Measurements from ENCODE around the gene MYBPC2. TPM values are rescaled to one million over a fixed set of nuclear protein-coding genes. Genes with fewer than 3 reads are reported as not detected.

Gene MYBPC2
- total RNA-seq, 1 experiment from 2014 or later = not detected

GRCh38 chr19:50501186-50501567, 68.5 kb downstream of the MYBPC2 start:
- ATAC-seq = no peak; the same call in 1 of the 2 replicates
- POLR2A ChIA-PET (ENCODE audit: unreplicated experiment) = no interaction called here
- no peak for DNase-seq

GRCh38 chr19:50501568-50502475, 69.1 kb downstream of the MYBPC2 start:
- H3K9me2 ChIP-seq (replicated peaks; ENCODE audit: low read length) = no peaks in the 10 kb centered on the region
- TF ChIP-seq EZH2phosphoT487 (IDR thresholded peaks at IDR 0.05; ENCODE audit: borderline replicate concordance, low read length) (no peak), CTCF (conservative IDR thresholded peaks at IDR 0.05; ENCODE audit: low read depth, low read length) (no peak), EZH2 (IDR thresholded peaks at IDR 0.05; ENCODE audit: low read length, unreplicated experiment) (no peak)
- CTCF ChIA-PET = interaction anchor here (0.5 kb wide), 1 partner anchor 519 kb away, joined by 3 read pairs; no protein-coding TSS in a partner anchor

More at GRCh38 chr19:50501186-50501567, 68.5 kb downstream of the MYBPC2 start:
- no peaks in the 10 kb centered on the region for H3K27me3 ChIP-seq (ENCODE audit: low read length)
- no peaks in the 10 kb centered on the region for H3K79me2 ChIP-seq (ENCODE audit: low read length)
- H3K9ac ChIP-seq (ENCODE audit: low read length) = no peak overlapping the region
- no peak overlapping the region for H3K27ac ChIP-seq (ENCODE audit: low read length)
- H3K9me2 ChIP-seq (replicated peaks; ENCODE audit: low read length) = no peaks in the 10 kb centered on the region
- H3F3A ChIP-seq (ENCODE audit: low read length, unreplicated experiment) = no peaks in the 10 kb centered on the region
- H4K20me1 ChIP-seq (ENCODE audit: low read length) = no peaks in the 10 kb centered on the region
- no peaks in the 10 kb centered on the region for H3K9me3 ChIP-seq (ENCODE audit: low read length)
- H3K4me1 ChIP-seq (ENCODE audit: insufficient read depth, low read length) = no peaks in the 10 kb centered on the region
- TF ChIP-seq CTCF (conservative IDR thresholded peaks at IDR 0.05; ENCODE audit: low read depth, low read length) = no peak
- TF ChIP-seq EZH2phosphoT487 (IDR thresholded peaks at IDR 0.05; ENCODE audit: borderline replicate concordance, low read length) = no peak
- TF ChIP-seq EZH2 (IDR thresholded peaks at IDR 0.05; ENCODE audit: low read length, unreplicated experiment) = no peak
- CTCF ChIA-PET = interaction anchor here (0.5 kb wide), 1 partner anchor 520 kb away, joined by 3 read pairs; no protein-coding TSS in a partner anchor
- no TSS peak for BruUV-seq (replicated peaks)
- H2AFZ ChIP-seq (ENCODE audit: low read length) = no peak overlapping the region
- H3K4me2 ChIP-seq (ENCODE audit: low read length) = no peak overlapping the region
- intact Hi-C loops (cut with micrococcal nuclease) = no loop called here
- no peak overlapping the region for H3K4me3 ChIP-seq (ENCODE audit: low read length)
- no peaks in the 10 kb centered on the region for H3K36me3 ChIP-seq (ENCODE audit: low read depth, low read length)

More at GRCh38 chr19:50501568-50502475, 69.1 kb downstream of the MYBPC2 start:
- POLR2A ChIA-PET (ENCODE audit: unreplicated experiment) = no interaction called here
- H3K4me3 ChIP-seq (ENCODE audit: low read length) = no peak overlapping the region
- no peak overlapping the region for H3K27ac ChIP-seq (ENCODE audit: low read length)
- ATAC-seq (no peak), DNase-seq (no peak)
- H3K9ac ChIP-seq (ENCODE audit: low read length) = no peak overlapping the region
- no peaks in the 10 kb centered on the region for H3K4me1 ChIP-seq (ENCODE audit: insufficient read depth, low read length)
- no TSS peak for BruUV-seq (replicated peaks)
- no peaks in the 10 kb centered on the region for H3K27me3 ChIP-seq (ENCODE audit: low read length)
- H3K4me2 ChIP-seq (ENCODE audit: low read length) = no peak overlapping the region
- no peak overlapping the region for H2AFZ ChIP-seq (ENCODE audit: low read length)
- H3K36me3 ChIP-seq (ENCODE audit: low read depth, low read length) = no peaks in the 10 kb centered on the region
- H4K20me1 ChIP-seq (ENCODE audit: low read length) = no peaks in the 10 kb centered on the region
- H3F3A ChIP-seq (ENCODE audit: low read length, unreplicated experiment) = no peaks in the 10 kb centered on the region
- no peaks in the 10 kb centered on the region for H3K79me2 ChIP-seq (ENCODE audit: low read length)
- intact Hi-C loops (cut with micrococcal nuclease) = no loop called here
- no peaks in the 10 kb centered on the region for H3K9me3 ChIP-seq (ENCODE audit: low read length)
